AG04449 (cell line): ENCODE data around the gene DNPH1.

Experiments used
- CTCF ChIA-PET: fragments of 350-600 bp; formaldehyde crosslinking; extraction: SDS; loops from one replicate; lab custom pipeline; 2021; ENCODE audit warnings: antibody characterized with exemption; lab: Yijun Ruan, JAX
- POLR2A ChIA-PET: fragments of 400-600, 350-600 bp; formaldehyde crosslinking; extraction: SDS; loops from one replicate; lab custom pipeline; 2020; ENCODE audit warnings: antibody characterized with exemption, inconsistent platforms; lab: Yijun Ruan, JAX
- DNase-seq: peaks from one replicate; pipeline ENCODE4 v3.0.0-alpha.2; 2010; ENCODE audit warnings: low read depth, low spot score
- H3K4me3 ChIP-seq: 2 replicates; pipeline ENCODE4 v1.5.1; 2011; ENCODE audit warnings: low read depth, mild to moderate bottlenecking, control low read depth, low read length
- CTCF ChIP-seq: IDR thresholded peaks from one replicate; pipeline ENCODE4 v1.5.1; 2011; ENCODE audit warnings: mild to moderate bottlenecking, moderate library complexity, low read length, control low read depth, inconsistent platforms; ENCODE audit not compliant: insufficient read depth; ENCODE audit errors: missing control alignments

DNPH1 gene

DNA sequence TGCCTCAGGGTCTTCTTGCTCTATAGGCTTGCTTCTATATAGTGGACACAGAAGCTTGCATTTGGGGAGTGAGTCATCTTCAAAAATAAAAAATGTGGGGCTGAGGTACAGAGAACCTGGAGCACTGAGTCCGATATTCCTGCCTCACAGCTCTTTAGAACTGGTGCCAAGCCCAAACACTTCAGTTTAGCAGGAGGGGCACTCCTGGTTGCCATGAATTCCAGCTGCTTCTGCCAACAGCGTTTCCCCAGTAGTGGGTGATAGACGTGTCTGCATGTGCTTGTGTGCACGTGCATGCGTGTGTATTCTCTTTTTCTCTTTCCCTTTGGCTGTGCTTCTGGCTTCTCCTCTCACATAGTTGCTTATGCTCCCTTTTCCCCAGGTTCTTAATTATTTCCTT lies 11.9 kb downstream of the DNPH1 start:
- ChIA-PET CTCF (interaction anchor here (1.1 to 9.9 kb wide), 4 partner anchors 9 to 290 kb away, joined by 3 to 98 read pairs (median 4); partner anchors contain the start of gene DNPH1), POLR2A (no interaction called here)

GRCh38 chr6:43216200-43216599 lies 13.1 kb downstream of the DNPH1 start:
- DNase-seq: no peak
- CTCF ChIA-PET: interaction anchor here (0.6 to 9.9 kb wide), 2 partner anchors 10 to 13 kb away, joined by 3 to 98 read pairs; partner anchors contain the start of gene DNPH1
- TF ChIP-seq CTCF: no peak
- POLR2A ChIA-PET: interaction anchor here (0.6 kb wide), 1 partner anchor 22 kb away, joined by 4 read pairs; no protein-coding TSS in a partner anchor
- H3K4me3 ChIP-seq: no peak overlapping the region

More for the DNA sequence above, 11.9 kb downstream of the DNPH1 start:
- H3K4me3 ChIP-seq: no peak overlapping the region
- no peak for TF ChIP-seq CTCF
- DNase-seq: no peak

DNA sequence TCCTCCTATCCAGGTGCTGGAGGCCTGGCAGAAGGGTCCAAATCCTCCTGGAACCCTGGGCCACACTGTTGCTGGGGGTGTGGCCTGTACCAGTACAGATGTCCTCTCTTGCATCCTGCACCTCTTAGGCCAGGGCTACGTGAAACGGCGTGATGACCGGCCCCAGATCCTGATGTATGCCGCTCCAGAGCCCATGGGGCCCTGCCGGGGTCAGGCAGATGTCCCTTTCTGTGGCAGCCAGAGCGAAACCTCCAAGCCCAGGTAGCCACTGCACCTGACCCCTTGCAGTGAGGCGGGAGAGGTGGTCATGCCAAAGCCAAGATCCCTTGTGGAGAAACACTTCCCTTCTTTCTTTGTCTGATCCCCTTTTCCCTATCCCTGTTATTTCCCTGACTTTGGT lies 14.2 kb downstream of the DNPH1 start:
- no peak overlapping the region for H3K4me3 ChIP-seq
- no peak for DNase-seq
- POLR2A ChIA-PET: no interaction called here
- TF ChIP-seq CTCF: no peak
- CTCF ChIA-PET: interaction anchor here (9.9 kb wide), 1 partner anchor 14 kb away, joined by 98 read pairs; the partner anchor contains the start of gene DNPH1

DNA sequence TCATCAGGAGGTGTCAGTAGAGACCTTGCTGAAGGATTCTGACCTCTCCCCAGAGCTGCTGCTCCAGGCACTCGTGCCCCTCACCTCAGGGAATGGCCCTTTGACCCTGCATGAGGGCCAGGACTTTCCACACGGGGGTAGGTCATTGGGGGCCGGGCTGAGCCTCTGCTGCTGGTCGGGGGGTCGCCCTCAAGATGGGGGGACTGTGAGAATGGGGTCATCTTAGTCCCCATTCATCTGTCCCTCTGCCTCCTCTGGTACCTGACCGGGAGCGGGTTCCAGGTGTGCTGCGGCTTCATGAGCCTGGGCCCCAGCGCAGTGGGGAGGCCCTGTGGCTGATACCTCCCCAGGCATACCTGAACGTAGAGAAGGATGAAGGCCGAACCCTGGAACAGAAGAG lies 15.8 kb downstream of the DNPH1 start:
- DNase-seq: no peak
- no peak overlapping the region for H3K4me3 ChIP-seq
- POLR2A ChIA-PET: no interaction called here
- TF ChIP-seq CTCF: no peak
- CTCF ChIA-PET: interaction anchor here (0.5 to 9.9 kb wide), 2 partner anchors 15 to 121 kb away, joined by 3 to 98 read pairs; partner anchors contain the start of gene DNPH1

DNA sequence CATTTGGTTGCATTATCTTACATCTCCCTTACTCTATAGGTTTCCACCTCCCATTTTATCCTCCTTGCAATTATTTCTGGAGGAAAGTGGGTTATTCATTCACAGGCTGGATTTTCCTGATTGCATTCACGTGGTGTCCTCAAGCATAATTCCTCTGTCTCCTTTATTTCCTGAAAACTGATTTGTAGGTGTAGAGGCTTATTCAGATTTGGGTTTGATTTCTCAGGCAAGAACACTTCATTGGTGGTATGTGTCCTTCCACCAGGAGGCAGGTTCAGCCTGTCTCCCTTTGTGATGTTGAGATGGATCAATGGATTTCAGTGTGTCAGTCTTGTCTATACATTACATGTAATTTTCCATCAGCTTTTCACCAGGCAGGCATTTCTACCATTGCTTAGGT lies 17.3 kb downstream of the DNPH1 start:
- H3K4me3 ChIP-seq: no peak overlapping the region

GRCh38 chr6:43207286-43207685 lies 22.0 kb downstream of the DNPH1 start:
- POLR2A ChIA-PET: no interaction called here
- TF ChIP-seq CTCF: no peak
- CTCF ChIA-PET: no interaction called here
- no peak for DNase-seq
- H3K4me3 ChIP-seq: no peak overlapping the region

More for the DNA sequence above, 17.3 kb downstream of the DNPH1 start:
- ChIA-PET CTCF (interaction anchor here (0.6 to 9.9 kb wide), 2 partner anchors 17 to 40 kb away, joined by 3 to 98 read pairs; partner anchors contain the start of gene DNPH1), POLR2A (no interaction called here)
- no peak for DNase-seq
- TF ChIP-seq CTCF: no peak
